T-helper 17 cell (primary cell): ENCODE measurements around the gene FOXF1. TPM values are rescaled to one million over a fixed set of nuclear protein-coding genes. Genes with fewer than 3 reads are reported as not detected.
A peak's percentile ranks its signal among the peaks of the same experiment; 100 is the strongest.

Experiments used
- ATAC-seq: fragments of 150-1000 bp; cut with Tn5 transposase; 2 replicates; pipeline ENCODE4 v1.10.0; 2021; ENCODE audit warnings: mild to moderate bottlenecking, moderate library complexity
- DNase-seq, 3 donors: peaks; one replicate each; pipeline versions ENCODE4 v3.0.0 to v3.0.0-alpha.2; 2020 to 2021
- H3K9me3 ChIP-seq: one replicate; pipeline ENCODE4 v1.7.0; 2013; ENCODE audit warnings: low read length, mild to moderate bottlenecking; ENCODE audit not compliant: control insufficient read depth, poor library complexity, severe bottlenecking
- H3K27ac Mint-ChIP-seq: one replicate; pipeline ENCODE4 v1.8.0; 2022; ENCODE audit warnings: mild to moderate bottlenecking, moderate library complexity, mixed read lengths
- H3K27me3 Mint-ChIP-seq: one replicate; pipeline ENCODE4 v1.8.0; 2022; ENCODE audit warnings: mixed read lengths
- H3K36me3 Mint-ChIP-seq: one replicate; pipeline ENCODE4 v1.8.0; 2022; ENCODE audit warnings: low read depth, mixed read lengths
- H3K4me1 Mint-ChIP-seq: one replicate; pipeline ENCODE4 v1.8.0; 2022; ENCODE audit warnings: mild to moderate bottlenecking, mixed read lengths
- H3K4me3 Mint-ChIP-seq: one replicate; pipeline ENCODE4 v1.8.0; 2022; ENCODE audit warnings: mild to moderate bottlenecking, moderate library complexity, mixed read lengths
- total RNA-seq, 4 donors: library from RNA in 2 of 4; stranded (reverse) in 2 of 4; gene quantifications; one replicate each; pipeline ENCODE4 v1.2.3 and lab custom pipeline; 2022 to 2026

FOXF1 gene
- total RNA-seq, 2 donors from 2014 or later = not detected

GRCh38 chr16:86512860-86513470 lies 2.6 kb downstream of the FOXF1 start:
- H3K27ac Mint-ChIP-seq = no peak overlapping the region
- DNase-seq = no peak
- H3K4me1 Mint-ChIP-seq = peaks cover 15% of the 10 kb centered on the region
- no peaks in the 10 kb centered on the region for H3K36me3 Mint-ChIP-seq
- no peak overlapping the region for H3K4me3 Mint-ChIP-seq
- peaks cover 68% of the 10 kb centered on the region for H3K27me3 Mint-ChIP-seq
- ATAC-seq = no peak
- no peaks in the 10 kb centered on the region for H3K9me3 ChIP-seq

GRCh38 chr16:86513471-86514277 lies 3.3 kb downstream of the FOXF1 start:
- Mint-ChIP-seq H3K4me1 (peaks cover 14% of the 10 kb centered on the region), H3K27ac (no peak overlapping the region), H3K4me3 (peak overlapping the region; percentile 45), H3K27me3 (peaks cover 74% of the 10 kb centered on the region), H3K36me3 (no peaks in the 10 kb centered on the region)
- no peaks in the 10 kb centered on the region for H3K9me3 ChIP-seq
- DNase-seq (no peak), ATAC-seq (no peak)

GRCh38 chr16:86514481-86515376 lies 4.4 kb downstream of the FOXF1 start:
- peaks cover 78% of the 10 kb centered on the region for H3K27me3 Mint-ChIP-seq
- no peaks in the 10 kb centered on the region for H3K9me3 ChIP-seq
- DNase-seq (no peak), ATAC-seq (no peak)
- H3K4me1 Mint-ChIP-seq = peaks cover 13% of the 10 kb centered on the region
- H3K36me3 Mint-ChIP-seq = no peaks in the 10 kb centered on the region
- no peak overlapping the region for H3K27ac Mint-ChIP-seq
- no peak overlapping the region for H3K4me3 Mint-ChIP-seq

DNA sequence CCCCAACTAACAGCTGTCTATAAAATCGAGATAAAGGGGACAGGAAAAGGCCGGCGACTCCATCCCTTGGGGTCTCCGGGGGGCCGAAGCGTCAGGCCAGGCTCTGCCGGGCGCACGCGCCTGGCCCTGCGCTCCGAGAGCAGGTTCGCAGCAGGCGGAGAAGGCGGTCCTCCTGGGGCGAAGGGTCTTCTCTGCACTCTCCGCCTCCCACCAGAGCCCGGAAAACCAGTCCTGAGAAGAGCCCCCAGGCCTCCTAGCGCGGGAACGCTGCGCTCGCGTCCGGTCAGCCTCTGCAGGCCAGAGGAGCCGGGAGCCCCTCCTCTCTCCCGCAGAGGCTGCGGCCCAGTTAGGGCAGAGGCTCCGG lies 5.1 kb downstream of the FOXF1 start:
- Mint-ChIP-seq H3K36me3 (no peaks in the 10 kb centered on the region), H3K27ac (no peak overlapping the region), H3K27me3 (peaks cover 84% of the 10 kb centered on the region), H3K4me1 (peaks cover 14% of the 10 kb centered on the region), H3K4me3 (no peak overlapping the region)
- H3K9me3 ChIP-seq = no peaks in the 10 kb centered on the region
- DNase-seq (no peak), ATAC-seq (no peak)

DNA sequence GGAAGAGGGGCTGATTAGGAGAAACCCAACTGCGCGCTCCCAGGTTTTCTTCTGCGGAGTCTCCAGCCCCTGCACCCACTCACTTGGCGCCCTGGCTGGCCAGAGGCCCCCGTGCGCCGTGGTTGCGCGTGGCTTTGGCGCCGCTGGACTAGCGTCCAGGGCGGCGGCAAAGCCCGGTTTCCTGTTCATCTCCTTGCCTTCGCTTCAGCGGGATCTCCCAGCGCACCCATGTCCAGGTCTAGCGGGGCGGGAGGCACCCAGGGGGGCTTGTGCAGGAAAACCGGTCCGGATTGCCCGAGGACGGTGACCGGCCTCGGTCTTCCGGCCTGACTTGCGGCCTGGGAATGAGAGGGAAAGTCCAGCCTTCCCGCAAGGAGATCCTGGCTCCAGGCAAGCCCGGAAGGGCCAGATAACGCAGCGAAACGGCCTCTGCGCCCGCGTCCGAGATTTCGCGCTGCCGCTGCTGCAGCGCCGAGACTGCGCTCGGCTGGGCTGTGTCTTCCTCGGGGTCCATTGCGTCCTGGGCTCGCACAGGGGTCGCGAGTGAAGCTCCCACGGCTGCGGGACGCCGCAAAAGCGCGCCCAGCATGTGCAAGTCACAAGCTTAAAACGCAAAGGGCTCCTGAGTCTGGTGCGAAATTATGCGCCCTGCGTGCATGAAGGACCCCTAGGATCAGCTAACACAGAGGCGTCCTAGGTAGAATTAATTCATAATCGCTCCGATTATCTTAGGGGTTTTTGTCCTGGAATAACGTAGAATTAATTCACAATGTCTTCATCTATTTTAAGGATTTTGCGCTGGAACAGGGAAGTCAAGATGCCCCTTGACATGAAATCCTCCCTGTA lies 5.7 kb downstream of the FOXF1 start:
- ATAC-seq (no peak), DNase-seq (no peak)
- H3K4me1 Mint-ChIP-seq = peaks cover 11% of the 10 kb centered on the region
- peaks cover 91% of the 10 kb centered on the region for H3K27me3 Mint-ChIP-seq
- H3K9me3 ChIP-seq = no peaks in the 10 kb centered on the region
- H3K27ac Mint-ChIP-seq = no peak overlapping the region
- no peak overlapping the region for H3K4me3 Mint-ChIP-seq
- H3K36me3 Mint-ChIP-seq = no peaks in the 10 kb centered on the region

GRCh38 chr16:86516623-86517003 lies 6.3 kb downstream of the FOXF1 start:
- H3K9me3 ChIP-seq = no peaks in the 10 kb centered on the region
- Mint-ChIP-seq H3K4me1 (peaks cover 10% of the 10 kb centered on the region), H3K27ac (no peak overlapping the region), H3K4me3 (no peak overlapping the region), H3K27me3 (peaks cover 93% of the 10 kb centered on the region), H3K36me3 (no peaks in the 10 kb centered on the region)
- ATAC-seq = no peak
- DNase-seq = no peak

- Mint-ChIP-seq H3K4me1 (peaks cover 8% of the 10 kb centered on the region), H3K4me3 (no peak overlapping the region), H3K27me3 (peaks cover 92% of the 10 kb centered on the region), H3K36me3 (no peaks in the 10 kb centered on the region), H3K27ac (no peak overlapping the region)
- H3K9me3 ChIP-seq = no peaks in the 10 kb centered on the region
- no peak for DNase-seq
- ATAC-seq = no peak
These were observed 6.7 kb downstream of the FOXF1 start for GRCh38 chr16:86517033-86517432.

DNA sequence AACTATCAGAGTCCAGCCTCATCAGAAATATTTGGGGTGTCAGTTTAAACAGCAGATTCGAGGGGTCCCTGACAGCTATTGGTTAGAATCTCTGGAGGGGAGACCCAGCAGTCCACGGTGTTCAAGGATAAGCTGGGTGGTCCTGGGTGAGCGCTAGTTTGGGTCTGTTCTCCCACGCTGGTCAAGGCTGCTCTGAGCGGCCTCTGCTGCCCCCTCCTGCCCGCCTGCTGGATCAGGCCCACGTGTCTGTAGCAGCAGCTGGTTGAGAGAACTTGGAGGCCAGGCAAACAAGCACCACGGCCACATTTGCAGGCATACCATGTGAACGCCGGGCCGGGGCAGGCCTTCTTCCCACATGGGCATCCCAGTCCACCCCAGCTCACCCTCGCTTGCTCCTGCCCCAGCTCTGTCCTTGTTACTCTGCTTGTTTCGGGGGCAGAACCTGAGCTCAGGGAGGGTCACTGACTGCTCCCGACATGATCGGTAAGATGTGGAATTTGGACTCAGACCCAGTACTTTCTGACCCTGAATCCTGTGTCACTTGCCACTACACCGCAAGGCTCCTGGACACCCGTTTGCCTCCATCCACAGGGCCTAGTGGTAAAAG lies 7.4 kb downstream of the FOXF1 start:
- DNase-seq = no peak
- Mint-ChIP-seq H3K4me3 (no peak overlapping the region), H3K27ac (no peak overlapping the region), H3K27me3 (peaks cover 92% of the 10 kb centered on the region), H3K4me1 (peaks cover 8% of the 10 kb centered on the region), H3K36me3 (no peaks in the 10 kb centered on the region)
- ATAC-seq = no peak
- no peaks in the 10 kb centered on the region for H3K9me3 ChIP-seq

- DNase-seq (no peak), ATAC-seq (no peak)
- Mint-ChIP-seq H3K4me3 (peak overlapping the region; percentile 73), H3K4me1 (peaks cover 4% of the 10 kb centered on the region), H3K36me3 (no peaks in the 10 kb centered on the region), H3K27ac (peak overlapping the region; percentile 53), H3K27me3 (peaks cover 84% of the 10 kb centered on the region)
- H3K9me3 ChIP-seq = no peaks in the 10 kb centered on the region
These were observed 8.8 kb downstream of the FOXF1 start for GRCh38 chr16:86519007-86519648.

- H3K9me3 ChIP-seq = no peaks in the 10 kb centered on the region
- DNase-seq = peak; percentile 32 to 47 (median 44)
- peak; percentile 80 for ATAC-seq
- Mint-ChIP-seq H3K4me1 (peaks cover 4% of the 10 kb centered on the region), H3K36me3 (no peaks in the 10 kb centered on the region), H3K27ac (peak overlapping the region; percentile 8), H3K27me3 (peaks cover 78% of the 10 kb centered on the region), H3K4me3 (peak overlapping the region; percentile 73)
These were observed 9.5 kb downstream of the FOXF1 start for GRCh38 chr16:86519649-86520316.

GRCh38 chr16:86520317-86521210 lies 10.2 kb downstream of the FOXF1 start:
- peak overlapping the region; percentile 73 for H3K4me3 Mint-ChIP-seq
- peak overlapping the region; percentile 8 for H3K27ac Mint-ChIP-seq
- H3K36me3 Mint-ChIP-seq = no peaks in the 10 kb centered on the region
- DNase-seq (no peak), ATAC-seq (no peak)
- peaks cover 4% of the 10 kb centered on the region for H3K4me1 Mint-ChIP-seq
- H3K27me3 Mint-ChIP-seq = peaks cover 70% of the 10 kb centered on the region
- no peaks in the 10 kb centered on the region for H3K9me3 ChIP-seq
